SK-N-SH treated with all-trans-retinoic acid at 6 μM for 48 hours (cell line): ENCODE data around the gene CAST.

ENCODE experiments used
- ATAC-seq: fragments of 200-7000 bp; cut with Tn5 transposase; 3 replicates; pipeline ENCODE4 v1.9.1; 2020; ENCODE audit warnings: mild to moderate bottlenecking, moderate library complexity
- ARNTL ChIP-seq: fragments of 450-650 bp; formaldehyde crosslinking; IDR thresholded peaks from 2 replicates; pipeline ENCODE4 v1.5.0; 2020; ENCODE audit warnings: low read depth, mild to moderate bottlenecking, moderate library complexity, borderline replicate concordance
- BACH2 ChIP-seq: fragments of 250-450 bp; sonication (Bioruptor Pico); IDR thresholded peaks from 2 replicates; pipeline ENCODE4 v1.9.0; 2021; ENCODE audit warnings: mild to moderate bottlenecking, borderline replicate concordance
- CREB5 ChIP-seq: fragments of 250-450 bp; sonication (Bioruptor Pico); IDR thresholded peaks from 2 replicates; pipeline ENCODE4 v1.5.1; 2020; ENCODE audit warnings: low read depth, mild to moderate bottlenecking, moderate library complexity
- CSRNP3 ChIP-seq: fragments of 250-450 bp; sonication (Bioruptor Pico); IDR thresholded peaks from 2 replicates; pipeline ENCODE4 v1.5.1; 2021; ENCODE audit warnings: mild to moderate bottlenecking, moderate library complexity
- ESRRG ChIP-seq: fragments of 250-450 bp; sonication (Bioruptor Pico); IDR thresholded peaks from 2 replicates; pipeline ENCODE4 v1.6.1; 2021; ENCODE audit warnings: mild to moderate bottlenecking
- GLIS3 ChIP-seq: fragments of 250-450 bp; sonication (Bioruptor Pico); IDR thresholded peaks from 2 replicates; pipeline ENCODE4 v1.5.0; 2020; ENCODE audit warnings: mild to moderate bottlenecking, moderate library complexity
- ISL1 ChIP-seq: fragments of 250-450 bp; sonication (Bioruptor Pico); IDR thresholded peaks from 2 replicates; pipeline ENCODE4 v2.1.2; 2022; ENCODE audit warnings: mild to moderate bottlenecking, moderate library complexity
- OSR1 ChIP-seq: fragments of 250-450 bp; sonication (Bioruptor Pico); IDR thresholded peaks from 2 replicates; pipeline ENCODE4 v1.8.0; 2022; ENCODE audit warnings: moderate library complexity, mild to moderate bottlenecking, inconsistent platforms
- PATZ1 ChIP-seq: fragments of 250-450 bp; sonication (Bioruptor Pico); IDR thresholded peaks from 2 replicates; pipeline ENCODE4 v1.8.0; 2020; ENCODE audit warnings: mild to moderate bottlenecking, moderate library complexity, borderline replicate concordance
- POU6F1 ChIP-seq: fragments of 250-450 bp; sonication (Bioruptor Pico); IDR thresholded peaks from 2 replicates; pipeline ENCODE4 v1.8.0; 2021; ENCODE audit warnings: low read depth, mild to moderate bottlenecking, moderate library complexity, borderline replicate concordance
- PPARA ChIP-seq: fragments of 250-450 bp; sonication (Bioruptor Pico); IDR thresholded peaks from 2 replicates; pipeline ENCODE4 v1.5.0; 2020; ENCODE audit warnings: mild to moderate bottlenecking, borderline replicate concordance
- RARB ChIP-seq: fragments of 250-450 bp; sonication (Bioruptor Pico); IDR thresholded peaks from 2 replicates; pipeline ENCODE4 v1.8.0; 2021; ENCODE audit warnings: mild to moderate bottlenecking, moderate library complexity
- SNAI2 ChIP-seq: fragments of 250-450 bp; sonication (Bioruptor Pico); IDR thresholded peaks from 2 replicates; pipeline ENCODE4 v1.5.0; 2020; ENCODE audit warnings: mild to moderate bottlenecking, moderate library complexity
- TCF4 ChIP-seq: fragments of 250-450 bp; sonication (Bioruptor Pico); IDR thresholded peaks from 2 replicates; pipeline ENCODE4 v1.8.0; 2021; ENCODE audit warnings: mild to moderate bottlenecking, moderate library complexity, borderline replicate concordance
- TOX ChIP-seq: fragments of 250-450 bp; sonication (Bioruptor Pico); IDR thresholded peaks from 2 replicates; pipeline ENCODE4 v1.8.0; 2021; ENCODE audit warnings: mild to moderate bottlenecking, moderate library complexity, borderline replicate concordance
- TSHZ2 ChIP-seq: fragments of 250-450 bp; sonication (Bioruptor Pico); IDR thresholded peaks from 2 replicates; pipeline ENCODE4 v1.5.0; 2020; ENCODE audit warnings: mild to moderate bottlenecking, moderate library complexity
- ZC3H10 ChIP-seq: fragments of 250-450 bp; sonication (Bioruptor Pico); IDR thresholded peaks from 2 replicates; pipeline ENCODE4 v1.5.1; 2021; ENCODE audit warnings: mild to moderate bottlenecking, moderate library complexity
- ZFP3 ChIP-seq: fragments of 250-450 bp; sonication (Bioruptor Pico); IDR thresholded peaks from 2 replicates; pipeline ENCODE4 v1.5.0; 2020; ENCODE audit warnings: mild to moderate bottlenecking, moderate library complexity
- ZFP30 ChIP-seq: fragments of 450-650 bp; formaldehyde crosslinking; IDR thresholded peaks from 2 replicates; pipeline ENCODE4 v1.5.0; 2022; ENCODE audit warnings: mild to moderate bottlenecking, moderate library complexity
- ZNF565 ChIP-seq: fragments of 450-650 bp; formaldehyde crosslinking; conservative IDR thresholded peaks from 2 replicates; pipeline ENCODE4 v1.5.0; 2020; ENCODE audit warnings: low read depth, mild to moderate bottlenecking, moderate library complexity
- ZNF70 ChIP-seq: fragments of 450-650 bp; formaldehyde crosslinking; IDR thresholded peaks from 2 replicates; pipeline ENCODE4 v1.5.0; 2020; ENCODE audit warnings: mild to moderate bottlenecking, moderate library complexity
- ZNF8 ChIP-seq: fragments of 450-650 bp; formaldehyde crosslinking; IDR thresholded peaks from 2 replicates; pipeline ENCODE4 v1.5.0; 2020; ENCODE audit warnings: mild to moderate bottlenecking, moderate library complexity

Gene CAST

GRCh38 chr5:96734871-96735325, 72.7 kb downstream of the CAST start:
- no peak for TF ChIP-seq TSHZ2 (CRISPR knock-in tag)
- no peak for TF ChIP-seq ZC3H10 (CRISPR knock-in tag)
- no peak for TF ChIP-seq ZNF70 (CRISPR knock-in tag)
- no peak for TF ChIP-seq TOX (CRISPR knock-in tag)
- TF ChIP-seq POU6F1, result no peak
- TF ChIP-seq ZFP3 (CRISPR knock-in tag), result no peak
- no peak for TF ChIP-seq ARNTL (CRISPR knock-in tag)
- TF ChIP-seq BACH2 (CRISPR knock-in tag), result no peak
- no peak for TF ChIP-seq CSRNP3 (CRISPR knock-in tag)
- TF ChIP-seq GLIS3 (CRISPR knock-in tag), result no peak
- no peak for TF ChIP-seq ESRRG (CRISPR knock-in tag)
- TF ChIP-seq PATZ1 (CRISPR knock-in tag), result no peak
- TF ChIP-seq ZFP30, result no peak
- TF ChIP-seq ISL1 (CRISPR knock-in tag), result no peak
- no peak for TF ChIP-seq OSR1 (CRISPR knock-in tag)
- no peak for ATAC-seq

- TF ChIP-seq POU6F1 (no peak), PATZ1 (CRISPR knock-in tag) (no peak), TOX (CRISPR knock-in tag) (no peak), PPARA (CRISPR knock-in tag) (no peak), ISL1 (CRISPR knock-in tag) (no peak), ZNF8 (CRISPR knock-in tag) (no peak), TCF4 (CRISPR knock-in tag) (no peak), ZNF565 (no peak)
These were observed 74.8 kb downstream of the CAST start for GRCh38 chr5:96736937-96737336.

GRCh38 chr5:96741106-96741505, 78.9 kb downstream of the CAST start:
- no peak for TF ChIP-seq ZC3H10 (CRISPR knock-in tag)
- no peak for TF ChIP-seq RARB (CRISPR knock-in tag)
- no peak for TF ChIP-seq ZNF70 (CRISPR knock-in tag)
- no peak for TF ChIP-seq BACH2 (CRISPR knock-in tag)
- no peak for TF ChIP-seq SNAI2
- TF ChIP-seq CREB5, result no peak
- no peak for TF ChIP-seq PATZ1 (CRISPR knock-in tag)
- TF ChIP-seq OSR1 (CRISPR knock-in tag), result no peak
- no peak for TF ChIP-seq ZNF8 (CRISPR knock-in tag)

More at GRCh38 chr5:96736937-96737336, 74.8 kb downstream of the CAST start:
- no peak for ATAC-seq

More at GRCh38 chr5:96741106-96741505, 78.9 kb downstream of the CAST start:
- no peak for ATAC-seq
